IMR-90 (cell line): ENCODE data around the gene SLC7A6. TPM values are rescaled to one million over a fixed set of nuclear protein-coding genes. Genes with fewer than 3 reads are reported as not detected.

Experiments used
- ATAC-seq: fragments of 200-7000 bp; cut with Tn5 transposase; 2 replicates; pipeline ENCODE4 v1.9.1; 2020; ENCODE audit warnings: low read depth, mild to moderate bottlenecking, moderate library complexity
- BruUV-seq: library from RNA; stranded (reverse); fragments of 400-500 nt; replicated peaks from 2 replicates; lab custom pipeline; 2021; lab: Mats Ljungman, UMichigan
- CTCF ChIA-PET: fragments of 300-600 bp; formaldehyde crosslinking; extraction: SDS; loops from one replicate; lab custom pipeline; 2021; ENCODE audit warnings: antibody characterized with exemption; lab: Yijun Ruan, JAX
- POLR2A ChIA-PET: fragments of 300-600 bp; sonication (Branson Sonifier 250); formaldehyde crosslinking; loops from one replicate; lab custom pipeline; 2022; ENCODE audit warnings: antibody characterized with exemption; ENCODE audit not compliant: unreplicated experiment; lab: Charles Lee
- DNase-seq: peaks from one replicate; pipeline ENCODE4 v3.0.0; 2013
- H2AFZ ChIP-seq: replicated peaks from 2 replicates; pipeline ENCODE3; 2013; ENCODE audit warnings: low read length, mild to moderate bottlenecking; ENCODE audit not compliant: poor library complexity
- H2AK5ac ChIP-seq: 2 replicates; pipeline ENCODE4 v1.6.1; 2013; ENCODE audit warnings: low read depth, low read length, inconsistent platforms
- H2AK9ac ChIP-seq: replicated peaks from 2 replicates; pipeline ENCODE3; 2013; ENCODE audit warnings: mild to moderate bottlenecking, low read depth, low read length, moderate library complexity; ENCODE audit not compliant: poor library complexity
- H2BK120ac ChIP-seq: 2 replicates; pipeline ENCODE4 v1.6.1; 2013; ENCODE audit warnings: low read depth, low read length, inconsistent platforms
- H2BK15ac ChIP-seq: 3 replicates; pipeline ENCODE4 v1.6.1; 2013; ENCODE audit warnings: low read depth, low read length, inconsistent platforms
- H2BK20ac ChIP-seq: 2 replicates; pipeline ENCODE4 v1.6.1; 2013; ENCODE audit warnings: low read depth, mild to moderate bottlenecking, inconsistent platforms, low read length, moderate library complexity
- H2BK5ac ChIP-seq: 2 replicates; pipeline ENCODE4 v1.6.1; 2013; ENCODE audit warnings: mild to moderate bottlenecking, low read depth, low read length, inconsistent platforms; ENCODE audit not compliant: poor library complexity, severe bottlenecking
- H3K14ac ChIP-seq: replicated peaks from 2 replicates; pipeline ENCODE4 v1.6.1; 2013; ENCODE audit warnings: low read depth, low read length, inconsistent platforms
- H3K18ac ChIP-seq: 2 replicates; pipeline ENCODE4 v1.6.1; 2013; ENCODE audit warnings: low read depth, low read length, control low read depth
- H3K23ac ChIP-seq: 2 replicates; pipeline ENCODE4 v1.6.1; 2013; ENCODE audit warnings: low read depth, low read length, inconsistent platforms
- H3K27ac ChIP-seq: 2 replicates; pipeline ENCODE4 v1.5.1; 2013; ENCODE audit warnings: mild to moderate bottlenecking, control low read depth, low read length; ENCODE audit not compliant: insufficient read depth
- H3K27me3 ChIP-seq: 2 replicates; pipeline ENCODE4 v1.6.1; 2013; ENCODE audit warnings: low read length; ENCODE audit not compliant: control insufficient read depth, insufficient read depth
- H3K36me3 ChIP-seq: 2 replicates; pipeline ENCODE4 v1.6.1; 2013; ENCODE audit warnings: low read length, mixed read lengths; ENCODE audit not compliant: control insufficient read depth, insufficient read depth
- H3K4ac ChIP-seq: 2 replicates; pipeline ENCODE4 v1.6.1; 2013; ENCODE audit warnings: low read depth, low read length, inconsistent platforms
- H3K4me1 ChIP-seq: 2 replicates; pipeline ENCODE4 v1.6.1; 2013; ENCODE audit warnings: low read length, mixed read lengths; ENCODE audit not compliant: control insufficient read depth, insufficient read depth
- H3K4me2 ChIP-seq: 2 replicates; pipeline ENCODE4 v1.6.1; 2013; ENCODE audit warnings: low read depth, mild to moderate bottlenecking, control low read depth, low read length, moderate library complexity
- H3K4me3 ChIP-seq: 2 replicates; pipeline ENCODE4 v1.5.1; 2013; ENCODE audit warnings: low read depth, mild to moderate bottlenecking, control low read depth, low read length, moderate library complexity; ENCODE audit not compliant: insufficient read depth
- H3K56ac ChIP-seq: 2 replicates; pipeline ENCODE4 v1.6.1; 2013; ENCODE audit warnings: low read length, inconsistent platforms; ENCODE audit not compliant: insufficient read depth; ENCODE audit errors: extremely low read depth
- H3K79me1 ChIP-seq, 2 experiments: 2 replicates each; pipeline ENCODE4 v1.6.1; 2013; ENCODE audit warnings: low read length in 2 of 2, inconsistent platforms in 1 of 2, low read depth in 1 of 2
- H3K9ac ChIP-seq: 2 replicates; pipeline ENCODE4 v1.6.1; 2013; ENCODE audit warnings: low read depth, low read length, control low read depth
- H3K9me1 ChIP-seq: 2 replicates; pipeline ENCODE4 v1.6.1; 2013; ENCODE audit warnings: low read length, inconsistent platforms; ENCODE audit not compliant: insufficient read depth
- H3K9me3 ChIP-seq: 2 replicates; pipeline ENCODE4 v1.6.1; 2013; ENCODE audit warnings: low read length; ENCODE audit not compliant: control insufficient read depth, insufficient read depth
- H4K20me1 ChIP-seq: 2 replicates; pipeline ENCODE4 v1.6.1; 2013; ENCODE audit warnings: low read length, inconsistent platforms; ENCODE audit not compliant: insufficient read depth
- H4K5ac ChIP-seq: 2 replicates; pipeline ENCODE4 v1.6.1; 2013; ENCODE audit warnings: mild to moderate bottlenecking, low read depth, low read length, control low read depth
- H4K8ac ChIP-seq, 2 experiments: 2 replicates each; pipeline ENCODE4 v1.6.1; 2013; ENCODE audit warnings: low read depth in 2 of 2, low read length in 2 of 2, control low read depth in 1 of 2, inconsistent platforms in 1 of 2
- H4K91ac ChIP-seq: 2 replicates; pipeline ENCODE4 v1.6.1; 2013; ENCODE audit warnings: low read depth, low read length, inconsistent platforms; ENCODE audit not compliant: insufficient read depth
- CEBPB ChIP-seq: IDR thresholded peaks from 2 replicates; pipeline ENCODE4 v1.6.1; 2012; ENCODE audit warnings: low read depth, low read length, improper control_type of control experiment
- FOS ChIP-seq: fragments of 150-350 bp; IDR thresholded peaks from 2 replicates; pipeline ENCODE4 v1.6.1; 2016; ENCODE audit warnings: low read depth, low read length
- MAZ ChIP-seq: IDR thresholded peaks from 2 replicates; pipeline ENCODE4 v1.6.1; 2012; ENCODE audit warnings: low read depth, mild to moderate bottlenecking, low read length, improper control_type of control experiment, moderate library complexity, borderline replicate concordance
- MXI1 ChIP-seq: IDR thresholded peaks from 2 replicates; pipeline ENCODE4 v1.6.1; 2012; ENCODE audit warnings: low read depth, mild to moderate bottlenecking, low read length, moderate library complexity, borderline replicate concordance
- RCOR1 ChIP-seq: IDR thresholded peaks from 2 replicates; pipeline ENCODE4 v1.6.1; 2012; ENCODE audit warnings: mild to moderate bottlenecking, low read length, improper control_type of control experiment; ENCODE audit not compliant: insufficient replicate concordance
- WGBS, 2 experiments: methylation state at CpG; one replicate each; pipeline versions ENCODE4 v1.1.5 to v1.1.7; 2013; ENCODE audit warnings: missing lambda C conversion rate in 2 of 2; ENCODE audit not compliant: insufficient read length in 1 of 2; ENCODE audit errors: extremely low coverage in 2 of 2; 5-methylcytosine and 5-hydroxymethylcytosine counted together
- dilution Hi-C: fragments of 300-500 bp; cut with HindIII; formaldehyde crosslinking; loops from one replicate; pipeline ENCODE4 v1.14.3; 2018; ENCODE audit warnings: low sequenced_read_pairs; ENCODE audit not compliant: unreplicated experiment
- in situ Hi-C: fragments of 300-500 bp; cut with MboI; formaldehyde crosslinking; loops from 3 replicates; pipeline ENCODE4 v1.14.3; 2019; ENCODE audit warnings: low sequenced_read_pairs, inconsistent platforms, mixed read lengths
- intact Hi-C: fragments of 100-400 bp; cut with micrococcal nuclease; formaldehyde crosslinking; loops from 2 replicates; pipeline ENCODE4 v1.10.0; 2022
- polyA plus RNA-seq, 3 experiments: library from polyadenylated mRNA; depleted of rRNA; stranded (reverse); fragments of >200 nt; gene quantifications; 2 replicates each; pipeline ENCODE4 v1.2.3, GENCODE V29; 2012; ENCODE audit warnings: low replicate concordance in 1 of 3
- total RNA-seq: library from RNA; depleted of rRNA; stranded (reverse); fragments of >200 nt; gene quantifications from 2 replicates; pipeline ENCODE4 v1.2.3, GENCODE V29; 2012
- TF ChIP-seq, protein P1 (sequence below): conservative IDR thresholded peaks from 2 replicates; pipeline ENCODE4 v1.5.1; 2012; ENCODE audit warnings: mild to moderate bottlenecking, low read depth, low read length, improper control_type of control experiment

SLC7A6 gene
- total and polyA plus RNA-seq, 2 of the 4 experiments (the other 2 are of a cell fraction) = 29.4 to 36.1 TPM

DNA sequence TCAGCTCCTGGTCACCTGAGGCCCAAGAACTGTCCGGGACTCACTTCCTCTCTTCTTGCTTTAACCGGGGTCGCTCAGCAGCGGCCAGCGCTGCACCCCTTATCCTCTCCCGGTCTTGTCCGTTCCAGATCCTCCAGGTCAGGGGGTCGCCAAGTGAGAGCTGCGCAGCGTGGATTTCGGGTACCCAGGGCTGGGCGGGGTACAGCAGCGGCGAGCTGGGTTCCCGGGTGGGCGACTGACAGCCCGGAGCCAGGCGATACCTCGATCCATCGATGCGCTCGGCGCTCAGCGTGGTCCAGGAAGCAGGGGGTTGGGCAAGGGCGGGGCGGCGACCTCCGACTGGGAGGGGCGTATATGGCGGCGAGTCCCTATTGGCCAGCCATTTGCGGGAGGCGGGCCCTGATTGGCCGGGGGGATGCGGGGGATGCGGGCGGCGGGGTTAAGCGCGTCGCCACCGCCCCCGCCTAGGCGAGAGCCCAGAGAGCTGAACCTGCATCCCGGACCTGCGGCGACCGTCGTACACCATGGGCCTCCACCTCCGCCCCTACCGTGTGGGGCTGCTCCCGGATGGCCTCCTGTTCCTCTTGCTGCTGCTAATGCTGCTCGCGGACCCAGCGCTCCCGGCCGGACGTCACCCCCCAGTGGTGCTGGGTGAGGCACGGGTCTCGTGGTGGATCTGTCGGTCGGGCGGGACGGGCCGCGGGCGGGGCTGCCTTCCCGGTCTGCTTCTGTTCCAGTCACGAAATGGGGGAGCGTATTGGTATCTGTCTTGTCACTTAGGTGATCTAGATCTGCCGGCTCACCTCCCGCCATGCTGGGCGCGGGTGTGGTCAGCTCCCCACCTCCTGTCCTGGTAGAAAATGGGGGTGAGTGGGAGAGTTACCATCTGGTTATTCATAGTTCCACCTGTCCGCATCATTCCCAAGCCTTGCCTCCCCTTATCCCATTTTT lies 19.1 kb upstream of the SLC7A6 start, which contains the start of gene PLA2G15:
TSS of gene PLA2G15 (plus strand) at position 471 of the 951 bp plus-strand sequence. CDS start at position 525, 54 bp downstream.
- peak within 1 kb of the TSS; percentile 70; the same call in 1 of the 2 replicates for H3K23ac ChIP-seq
- H3K9me3 ChIP-seq = no peaks in the 10 kb centered on the region
- peak within 1 kb of the TSS; percentile 96 for H2AK9ac ChIP-seq
- H3K14ac ChIP-seq = peak within 1 kb of the TSS; percentile 93
- H3K9me1 ChIP-seq = peaks cover 27% of the 10 kb centered on the region
- POLR2A ChIA-PET = interaction anchor here (1.0 kb wide), 1 partner anchor 65 kb away, joined by 3 read pairs; the partner anchor contains the start of genes PRMT7 and SLC7A6OS
- peak within 1 kb of the TSS; percentile 51 for H3K27ac ChIP-seq
- H3K4me1 ChIP-seq = peaks cover 14% of the 10 kb centered on the region
- H3K27me3 ChIP-seq = no peaks in the 10 kb centered on the region
- BruUV-seq = no TSS peak
- H2AFZ ChIP-seq = peak within 1 kb of the TSS; percentile 100
- H3K4ac ChIP-seq = peak within 1 kb of the TSS; percentile 91
- peaks cover 3% of the 10 kb centered on the region for H3K36me3 ChIP-seq
- H2BK5ac ChIP-seq = peak within 1 kb of the TSS; percentile 65
- no peak within 1 kb of the TSS for H2BK15ac ChIP-seq
- TF ChIP-seq MXI1 (peak; percentile 54; the same call in 1 of the 2 replicates), MAZ (peak; percentile 98), RCOR1 (no peak), FOS (peak; percentile 24; the same call in 1 of the 2 replicates), CEBPB (peak; percentile 69)
- TF ChIP-seq, protein P1, sequence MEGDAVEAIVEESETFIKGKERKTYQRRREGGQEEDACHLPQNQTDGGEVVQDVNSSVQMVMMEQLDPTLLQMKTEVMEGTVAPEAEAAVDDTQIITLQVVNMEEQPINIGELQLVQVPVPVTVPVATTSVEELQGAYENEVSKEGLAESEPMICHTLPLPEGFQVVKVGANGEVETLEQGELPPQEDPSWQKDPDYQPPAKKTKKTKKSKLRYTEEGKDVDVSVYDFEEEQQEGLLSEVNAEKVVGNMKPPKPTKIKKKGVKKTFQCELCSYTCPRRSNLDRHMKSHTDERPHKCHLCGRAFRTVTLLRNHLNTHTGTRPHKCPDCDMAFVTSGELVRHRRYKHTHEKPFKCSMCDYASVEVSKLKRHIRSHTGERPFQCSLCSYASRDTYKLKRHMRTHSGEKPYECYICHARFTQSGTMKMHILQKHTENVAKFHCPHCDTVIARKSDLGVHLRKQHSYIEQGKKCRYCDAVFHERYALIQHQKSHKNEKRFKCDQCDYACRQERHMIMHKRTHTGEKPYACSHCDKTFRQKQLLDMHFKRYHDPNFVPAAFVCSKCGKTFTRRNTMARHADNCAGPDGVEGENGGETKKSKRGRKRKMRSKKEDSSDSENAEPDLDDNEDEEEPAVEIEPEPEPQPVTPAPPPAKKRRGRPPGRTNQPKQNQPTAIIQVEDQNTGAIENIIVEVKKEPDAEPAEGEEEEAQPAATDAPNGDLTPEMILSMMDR = no peak
- H3K56ac ChIP-seq = peak within 1 kb of the TSS; percentile 24
- ATAC-seq (peak; percentile 99), DNase-seq (peak; percentile 94)
- intact Hi-C loops = loop anchor here (1.0 kb wide), 1 partner anchor 83 kb away; no protein-coding TSS in a partner anchor
- H4K91ac ChIP-seq = peak within 1 kb of the TSS; percentile 40
- H2BK120ac ChIP-seq = no peak within 1 kb of the TSS; the same call in 1 of the 2 replicates
- H4K8ac ChIP-seq = peak within 1 kb of the TSS; percentile 24 to 81; a peak in 2 of 4 replicates
- peaks cover 30 to 49% of the 10 kb centered on the region in 2 experiments for H3K79me1 ChIP-seq
- H4K5ac ChIP-seq = peak within 1 kb of the TSS; percentile 39; the same call in 1 of the 2 replicates
- dilution Hi-C loops = no loop called here
- WGBS, 2 experiments = 1% methylated on average over 47 of the region's 75 CpGs; no CpG with 5 or more reads in 1 of the 2 experiments
- H2AK5ac ChIP-seq = peak within 1 kb of the TSS; percentile 88
- H3K4me3 ChIP-seq = peak within 1 kb of the TSS; percentile 86
- CTCF ChIA-PET = interaction anchor here (0.5 kb wide), 1 partner anchor 258 kb away, joined by 4 read pairs; no protein-coding TSS in a partner anchor
- peak within 1 kb of the TSS; percentile 72 for H3K9ac ChIP-seq
- H3K18ac ChIP-seq = peak within 1 kb of the TSS; percentile 25; the same call in 1 of the 2 replicates
- H4K20me1 ChIP-seq = no peaks in the 10 kb centered on the region
- H2BK20ac ChIP-seq = no peak within 1 kb of the TSS
- H3K4me2 ChIP-seq = peak within 1 kb of the TSS; percentile 94
- in situ Hi-C loops = no loop called here
